ENCODE data around the gene PLEKHA4.
"Not testable (repeated sequence)": the region's sequence is repeated elsewhere in the genome, so short reads cannot be mapped to it uniquely, and the experiment has no call there.

Gene PLEKHA4

GRCh38 chr19:48889496-48889895 is 21.1 kb upstream of the PLEKHA4 start:
- FAIRE-seq; DNase-seq (ENCODE audit: insufficient read length, low spot score): not testable (repeated sequence)

- FAIRE-seq (no peak), DNase-seq (ENCODE audit: insufficient read length, low spot score) (no peak)
These were observed 19.6 kb upstream of the PLEKHA4 start for GRCh38 chr19:48887861-48888612.

- FAIRE-seq (no peak), DNase-seq (ENCODE audit: insufficient read length, low spot score) (no peak)
These were observed 15.3 kb upstream of the PLEKHA4 start for GRCh38 chr19:48883726-48884125.

GRCh38 chr19:48881741-48882657 is 13.6 kb upstream of the PLEKHA4 start:
- DNase-seq (ENCODE audit: insufficient read length, low spot score) (no peak), FAIRE-seq (no peak)

GRCh38 chr19:48879696-48880095 is 11.3 kb upstream of the PLEKHA4 start:
- not testable (repeated sequence) for DNase-seq (ENCODE audit: insufficient read length, low spot score); FAIRE-seq

- DNase-seq (ENCODE audit: insufficient read length, low spot score) (no peak), FAIRE-seq (no peak)
These were observed 10.7 kb upstream of the PLEKHA4 start for GRCh38 chr19:48879025-48879637.

GRCh38 chr19:48878196-48879024 is 10.0 kb upstream of the PLEKHA4 start:
- DNase-seq (ENCODE audit: insufficient read length, low spot score) (no peak), FAIRE-seq (no peak)

- DNase-seq (ENCODE audit: insufficient read length, low spot score) (no peak), FAIRE-seq (no peak)
These were observed 9.4 kb upstream of the PLEKHA4 start for GRCh38 chr19:48877855-48878195.

- DNase-seq (ENCODE audit: insufficient read length, low spot score); FAIRE-seq: not testable (repeated sequence)
These were observed 7.9 kb upstream of the PLEKHA4 start for GRCh38 chr19:48876043-48876981.

- no peak for DNase-seq (ENCODE audit: insufficient read length, low spot score)
These were observed 6.1 kb upstream of the PLEKHA4 start for GRCh38 chr19:48874303-48875135.

GRCh38 chr19:48873476-48874302 is 5.3 kb upstream of the PLEKHA4 start:
- FAIRE-seq, result no peak

More at GRCh38 chr19:48874303-48875135, 6.1 kb upstream of the PLEKHA4 start:
- FAIRE-seq, result no peak

GRCh38 chr19:48872884-48873475 is 4.6 kb upstream of the PLEKHA4 start:
- no peak for FAIRE-seq
- peak; percentile 91 for DNase-seq (ENCODE audit: insufficient read length, low spot score)

More at GRCh38 chr19:48873476-48874302, 5.3 kb upstream of the PLEKHA4 start:
- DNase-seq (ENCODE audit: insufficient read length, low spot score), result no peak

GRCh38 chr19:48872182-48872883 is 3.9 kb upstream of the PLEKHA4 start, which contains the start of gene PPP1R15A:
Gene PPP1R15A, plus strand, starts transcription at chr19:48872421. Its CDS starts 813 bp downstream, at chr19:48873234.
- DNase-seq (ENCODE audit: insufficient read length, low spot score) (peak; percentile 96), FAIRE-seq (peak; percentile 80)

- DNase-seq (ENCODE audit: insufficient read length, low spot score); FAIRE-seq: not testable (repeated sequence)
These were observed 3.2 kb upstream of the PLEKHA4 start for GRCh38 chr19:48871471-48872181.

- no peak for FAIRE-seq
- DNase-seq (ENCODE audit: insufficient read length, low spot score), result no peak
These were observed 1.6 kb upstream of the PLEKHA4 start for GRCh38 chr19:48870048-48870447.

GRCh38 chr19:48867746-48868113 is 687 bp downstream of the PLEKHA4 start:
- no peak for DNase-seq (ENCODE audit: insufficient read length, low spot score)
- no peak for FAIRE-seq

Data from HTR-8/SVneo (cell line).